CD14-positive monocyte (primary cell): Measurements from ENCODE around the gene PCED1B. TPM values are rescaled to one million over a fixed set of nuclear protein-coding genes. Genes with fewer than 3 reads are reported as not detected.

ENCODE experiments used
- DNase-seq, 3 donors: peaks; one replicate each; pipeline ENCODE4 v3.0.0-alpha.2; 2011 to 2022
- H2AFZ ChIP-seq: 2 replicates; pipeline ENCODE4 v1.6.0; 2012; ENCODE audit warnings: mild to moderate bottlenecking, low read depth, low read length, inconsistent platforms; ENCODE audit not compliant: insufficient read depth, poor library complexity, severe bottlenecking
- H3K27ac ChIP-seq, 2 donors: 1 replicate in 1 of 2; 2 replicates in 1 of 2; pipeline ENCODE4 v1.5.1; 2012 to 2013; ENCODE audit warnings: low read length in 2 of 2, control low read depth in 1 of 2, inconsistent platforms in 1 of 2, low read depth in 1 of 2, mild to moderate bottlenecking in 1 of 2
- H3K27me3 ChIP-seq, 2 donors: one replicate each; pipeline versions ENCODE4 v1.6.0 to v1.6.1; 2011 to 2013; ENCODE audit warnings: low read length in 2 of 2; ENCODE audit not compliant: control insufficient read depth in 2 of 2, insufficient read depth in 2 of 2
- H3K36me3 ChIP-seq, 2 donors: replicated peaks in 1 of 2; 1 replicate in 1 of 2; 2 replicates in 1 of 2; pipeline versions ENCODE4 v1.5.1 to v1.6.1; 2012 to 2013; ENCODE audit warnings: low read length in 2 of 2, control low read depth in 1 of 2, inconsistent platforms in 1 of 2, mild to moderate bottlenecking in 1 of 2; ENCODE audit not compliant: insufficient read depth in 2 of 2, control insufficient read depth in 1 of 2
- H3K4me1 ChIP-seq, 2 donors: 1 replicate in 1 of 2; 2 replicates in 1 of 2; pipeline versions ENCODE4 v1.5.1 to v1.6.1; 2012 to 2013; ENCODE audit warnings: low read length in 2 of 2, control low read depth in 1 of 2, inconsistent platforms in 1 of 2, mild to moderate bottlenecking in 1 of 2, moderate library complexity in 1 of 2; ENCODE audit not compliant: insufficient read depth in 2 of 2, control insufficient read depth in 1 of 2
- H3K4me2 ChIP-seq: replicated peaks from 2 replicates; pipeline ENCODE3; 2012; ENCODE audit warnings: low read length, moderate library complexity, mild to moderate bottlenecking; ENCODE audit not compliant: poor library complexity, severe bottlenecking; ENCODE audit errors: extremely low read depth
- H3K4me3 ChIP-seq, 3 experiments: fragments of 200-600 bp in 1 of 3; sonication (generic) in 1 of 3; replicated peaks in 1 of 3; 1 replicate in 2 of 3; 2 replicates in 1 of 3; pipeline ENCODE4 v1.5.1; 2011 to 2013; ENCODE audit warnings: low read length in 3 of 3, mild to moderate bottlenecking in 3 of 3, control low read depth in 2 of 3, low read depth in 2 of 3, inconsistent platforms in 1 of 3, moderate library complexity in 1 of 3
- H3K79me2 ChIP-seq: 2 replicates; pipeline ENCODE4 v1.6.0; 2012; ENCODE audit warnings: mild to moderate bottlenecking, control low read depth, inconsistent platforms, low read length, moderate library complexity; ENCODE audit not compliant: insufficient read depth
- H3K9ac ChIP-seq: 2 replicates; pipeline ENCODE4 v1.6.0; 2017; ENCODE audit warnings: low read length, mild to moderate bottlenecking; ENCODE audit not compliant: insufficient read depth, poor library complexity, severe bottlenecking
- H3K9me3 ChIP-seq, 2 donors: replicated peaks in 1 of 2; 1 replicate in 1 of 2; 2 replicates in 1 of 2; pipeline versions ENCODE4 v1.5.1 to v1.6.1; 2012 to 2013; ENCODE audit warnings: low read length in 2 of 2, control low read depth in 1 of 2; ENCODE audit not compliant: control insufficient read depth in 1 of 2, insufficient read depth in 1 of 2
- H4K20me1 ChIP-seq: 2 replicates; pipeline ENCODE4 v1.6.0; 2012; ENCODE audit warnings: mild to moderate bottlenecking, low read length, control low read depth, moderate library complexity; ENCODE audit not compliant: insufficient read depth
- H3K27ac Mint-ChIP-seq, 7 donors: one replicate each; pipeline ENCODE4 v1.8.0; 2020; ENCODE audit warnings: mild to moderate bottlenecking in 7 of 7, mixed read lengths in 7 of 7, moderate library complexity in 6 of 7, inconsistent platforms in 2 of 7
- H3K27me3 Mint-ChIP-seq, 3 donors: one replicate each; pipeline ENCODE4 v1.8.0; 2021 to 2022; ENCODE audit warnings: low read depth in 3 of 3, mild to moderate bottlenecking in 3 of 3, mixed read lengths in 3 of 3, moderate library complexity in 3 of 3, inconsistent platforms in 1 of 3
- H3K36me3 Mint-ChIP-seq, 2 donors: one replicate each; pipeline ENCODE4 v1.8.0; 2020; ENCODE audit warnings: mixed read lengths in 2 of 2, inconsistent platforms in 1 of 2, mild to moderate bottlenecking in 1 of 2
- H3K4me1 Mint-ChIP-seq: one replicate; pipeline ENCODE4 v1.8.0; 2020; ENCODE audit warnings: mild to moderate bottlenecking, mixed read lengths
- H3K4me3 Mint-ChIP-seq, 2 donors: one replicate each; pipeline ENCODE4 v1.8.0; 2020; ENCODE audit warnings: mild to moderate bottlenecking in 2 of 2, mixed read lengths in 2 of 2, moderate library complexity in 1 of 2
- H3K9me3 Mint-ChIP-seq, 7 donors: one replicate each; pipeline ENCODE4 v1.8.0; 2020 to 2022; ENCODE audit warnings: mixed read lengths in 7 of 7, mild to moderate bottlenecking in 6 of 7, moderate library complexity in 6 of 7, inconsistent platforms in 2 of 7
- WGBS: methylation state at CpG from one replicate; pipeline ENCODE4 v1.1.5; 2013; ENCODE audit warnings: missing lambda C conversion rate; ENCODE audit not compliant: insufficient coverage; 5-methylcytosine and 5-hydroxymethylcytosine counted together
- intact Hi-C, 2 donors: fragments of 100-400 bp; cut with micrococcal nuclease; formaldehyde crosslinking; loops; one replicate each; pipeline versions ENCODE4 v1.15.0 to v1.15.1; 2023
- polyA plus RNA-seq, 3 donors: library from polyadenylated mRNA; depleted of rRNA in 1 of 3; unstranded in 2 of 3; stranded (reverse) in 1 of 3; fragments of 300-500 nt in 2 of 3; fragments of >200 nt in 1 of 3; fragmentation: Illumina TruSeq in 2 of 3; gene quantifications; 1 replicate in 2 of 3; 2 replicates in 1 of 3; pipeline ENCODE4 v1.2.3, GENCODE V29; 2012 to 2021
- TF ChIP-seq, protein P1 (sequence below): fragments of 200-600 bp; IDR thresholded peaks from one replicate; pipeline ENCODE4 v1.8.0; 2022; ENCODE audit warnings: antibody characterized with exemption, mild to moderate bottlenecking

PCED1B gene
- polyA plus RNA-seq, 3 donors = 0.10 to 0.65 TPM; not detected in 1

DNA sequence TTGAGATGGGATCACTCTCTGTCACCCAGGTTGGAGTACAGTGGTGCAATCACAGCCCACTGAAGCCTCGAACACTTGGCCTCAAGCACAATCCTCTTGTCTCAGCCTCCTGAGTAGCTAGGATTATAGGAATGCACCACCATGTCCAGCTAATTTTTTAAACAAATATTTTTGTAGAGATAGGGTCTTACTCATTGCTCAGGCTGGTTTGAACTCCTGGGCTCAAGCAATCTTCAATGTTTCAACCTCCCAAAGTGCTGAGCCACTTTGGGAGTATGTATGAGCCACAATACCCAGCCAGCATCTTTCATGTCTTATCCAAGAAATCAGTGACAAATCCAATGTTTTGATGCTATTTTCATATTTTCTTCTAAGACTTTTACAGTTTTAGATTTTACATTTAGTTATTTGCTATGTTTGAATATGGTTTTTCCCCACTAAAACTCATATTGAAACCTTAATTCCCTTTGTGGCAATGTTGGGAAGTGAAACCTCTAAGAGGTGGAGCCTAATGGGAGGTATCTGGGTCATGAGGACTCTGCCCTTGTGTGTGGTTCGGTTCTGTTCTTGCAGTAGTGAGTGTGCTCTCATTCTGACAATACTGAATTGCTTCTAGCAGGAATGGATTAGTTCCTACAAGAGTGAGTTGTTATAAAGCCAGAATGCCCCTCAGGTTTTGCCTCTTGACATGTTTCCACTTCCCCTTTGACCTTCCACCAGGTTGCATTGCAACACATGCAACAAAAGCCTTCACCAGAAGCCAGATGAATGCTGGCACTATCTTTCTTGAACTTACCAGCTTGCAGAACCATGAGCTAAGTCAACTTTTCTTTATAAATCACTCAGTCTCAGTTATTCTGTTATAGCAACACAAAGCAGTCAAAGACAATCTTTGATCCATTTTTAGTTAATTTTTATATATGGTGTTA is 81.2 kb downstream of the PCED1B start:
- no peaks in the 10 kb centered on the region for H3K27me3 Mint-ChIP-seq
- TF ChIP-seq, protein P1, sequence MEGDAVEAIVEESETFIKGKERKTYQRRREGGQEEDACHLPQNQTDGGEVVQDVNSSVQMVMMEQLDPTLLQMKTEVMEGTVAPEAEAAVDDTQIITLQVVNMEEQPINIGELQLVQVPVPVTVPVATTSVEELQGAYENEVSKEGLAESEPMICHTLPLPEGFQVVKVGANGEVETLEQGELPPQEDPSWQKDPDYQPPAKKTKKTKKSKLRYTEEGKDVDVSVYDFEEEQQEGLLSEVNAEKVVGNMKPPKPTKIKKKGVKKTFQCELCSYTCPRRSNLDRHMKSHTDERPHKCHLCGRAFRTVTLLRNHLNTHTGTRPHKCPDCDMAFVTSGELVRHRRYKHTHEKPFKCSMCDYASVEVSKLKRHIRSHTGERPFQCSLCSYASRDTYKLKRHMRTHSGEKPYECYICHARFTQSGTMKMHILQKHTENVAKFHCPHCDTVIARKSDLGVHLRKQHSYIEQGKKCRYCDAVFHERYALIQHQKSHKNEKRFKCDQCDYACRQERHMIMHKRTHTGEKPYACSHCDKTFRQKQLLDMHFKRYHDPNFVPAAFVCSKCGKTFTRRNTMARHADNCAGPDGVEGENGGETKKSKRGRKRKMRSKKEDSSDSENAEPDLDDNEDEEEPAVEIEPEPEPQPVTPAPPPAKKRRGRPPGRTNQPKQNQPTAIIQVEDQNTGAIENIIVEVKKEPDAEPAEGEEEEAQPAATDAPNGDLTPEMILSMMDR = no peak
- no peak overlapping the region for H3K9ac ChIP-seq
- H3K4me1 ChIP-seq = peaks cover 6 to 7% of the 10 kb centered on the region in 2 donors
- peaks cover 0 to 7% (median 5%) of the 10 kb centered on the region in 7 donors for H3K9me3 Mint-ChIP-seq
- peak; percentile 22 to 26 (median 23) for DNase-seq
- peaks cover 13% of the 10 kb centered on the region for H3K4me1 Mint-ChIP-seq
- H3K4me3 ChIP-seq = no peak overlapping the region
- no peaks in the 10 kb centered on the region for H3K27me3 ChIP-seq
- no peak overlapping the region for H2AFZ ChIP-seq
- intact Hi-C loops = no loop called here
- WGBS = 57% methylated on average over 1 of the region's 2 CpGs
- H3K4me2 ChIP-seq = no peak overlapping the region
- no peaks in the 10 kb centered on the region for H3K36me3 ChIP-seq
- no peaks in the 10 kb centered on the region for H4K20me1 ChIP-seq
- H3K4me3 Mint-ChIP-seq = no peak overlapping the region
- H3K27ac Mint-ChIP-seq = peak overlapping the region in 3 of 7 donors; percentile 23 to 64 (median 37)
- no peaks in the 10 kb centered on the region for H3K9me3 ChIP-seq
- no peaks in the 10 kb centered on the region for H3K36me3 Mint-ChIP-seq
- no peaks in the 10 kb centered on the region for H3K79me2 ChIP-seq
- no peak overlapping the region for H3K27ac ChIP-seq

DNA sequence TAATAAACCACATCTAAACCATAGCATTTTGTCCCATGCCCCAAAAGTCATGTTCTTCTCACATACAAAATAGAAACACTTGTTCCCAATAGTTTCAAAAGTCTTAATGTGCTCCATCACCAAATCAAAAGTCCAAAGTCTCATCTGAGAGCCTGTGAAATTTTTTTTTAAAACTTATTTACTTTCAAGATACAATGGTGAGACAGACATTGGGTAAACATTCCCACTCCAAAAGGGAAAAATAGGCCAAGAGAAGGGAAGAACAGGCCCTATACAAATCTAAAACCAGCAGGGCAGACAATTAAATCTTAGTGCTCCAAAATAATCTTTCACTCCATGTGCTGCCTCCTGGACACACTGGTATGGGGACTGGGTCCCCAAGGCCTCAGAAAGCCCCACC is 84.7 kb downstream of the PCED1B start:
- Histone ChIP-seq H3K4me2 (no peak overlapping the region), H3K4me3 (no peak overlapping the region), H3K36me3 (no peaks in the 10 kb centered on the region), H3K27ac (no peak overlapping the region), H3K79me2 (no peaks in the 10 kb centered on the region), H3K27me3 (no peaks in the 10 kb centered on the region), H3K4me1 (peaks cover 6 to 7% of the 10 kb centered on the region in 2 donors), H2AFZ (no peak overlapping the region), H4K20me1 (no peaks in the 10 kb centered on the region), H3K9ac (no peak overlapping the region), H3K9me3 (no peaks in the 10 kb centered on the region)
- H3K27ac Mint-ChIP-seq = no peak overlapping the region
- no peak overlapping the region for H3K4me3 Mint-ChIP-seq
- H3K36me3 Mint-ChIP-seq = no peaks in the 10 kb centered on the region
- H3K27me3 Mint-ChIP-seq = no peaks in the 10 kb centered on the region
- TF ChIP-seq, protein P1 = no peak
- intact Hi-C loops = no loop called here
- H3K4me1 Mint-ChIP-seq = peaks cover 7% of the 10 kb centered on the region
- no peak for DNase-seq
- H3K9me3 Mint-ChIP-seq = peaks cover 0 to 9% (median 6%) of the 10 kb centered on the region in 7 donors
